ENCODE results near the gene AMZ1.

DNA sequence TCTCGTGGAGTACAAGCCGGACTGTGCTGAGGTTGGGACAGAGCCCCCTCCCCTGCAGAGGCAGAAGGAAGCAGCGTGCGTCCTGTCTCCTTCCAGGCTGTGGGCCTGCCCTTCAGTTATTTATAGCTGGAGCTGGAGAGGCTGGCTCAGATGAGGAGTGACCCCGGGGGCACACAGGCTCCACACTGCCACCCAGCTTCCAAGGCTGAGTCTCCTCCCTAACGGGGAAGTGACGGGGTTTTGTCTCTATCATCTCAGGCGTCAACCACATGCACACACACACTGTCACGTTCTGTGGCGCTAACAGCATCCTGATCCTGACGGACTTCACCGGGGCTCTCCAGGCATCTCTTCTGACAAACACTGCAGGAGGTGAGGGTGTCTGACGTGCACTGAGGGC lies 25.4 kb downstream of the AMZ1 start:
- TF ChIP-seq GATA3 (IDR thresholded peaks at IDR 0.05; ENCODE audit: low read depth, low read length) (no peak), GATA2 (IDR thresholded peaks at IDR 0.05; ENCODE audit: low read depth, low read length) (no peak)

Measured in SH-SY5Y (cell line).